Transverse colon (tissue), 4 donors: ENCODE data around the gene SYCE3. TPM values are rescaled to one million over a fixed set of nuclear protein-coding genes. Genes with fewer than 3 reads are reported as not detected.

ENCODE experiments used
- DNase-seq: peaks from one replicate; pipeline ENCODE4 v3.0.0-alpha.2; 2019
- H3K27ac ChIP-seq, 4 donors: fragments of 200-600 bp; sonication (generic); 2 replicates each; pipeline ENCODE4 v1.5.1; 2016 to 2018; ENCODE audit warnings: inconsistent platforms in 4 of 4
- H3K27me3 ChIP-seq: fragments of 200-600 bp; sonication (generic); 2 replicates; pipeline ENCODE4 v1.5.1; 2017; ENCODE audit warnings: inconsistent platforms
- H3K36me3 ChIP-seq, 4 donors: fragments of 200-600 bp; sonication (generic); 2 replicates each; pipeline ENCODE4 v1.5.1; 2017 to 2019; ENCODE audit warnings: inconsistent platforms in 4 of 4
- H3K4me1 ChIP-seq, 4 donors: fragments of 200-600 bp; sonication (generic); 2 replicates each; pipeline ENCODE4 v1.5.1; 2017 to 2020; ENCODE audit warnings: inconsistent platforms in 4 of 4
- H3K4me3 ChIP-seq, 4 donors: fragments of 200-600 bp; sonication (generic); 1 replicate in 1 of 4; 2 replicates in 3 of 4; pipeline versions ENCODE4 v1.5.1 to v1.6.1; 2017 to 2019; ENCODE audit warnings: inconsistent platforms in 4 of 4
- H3K9me3 ChIP-seq, 2 donors: fragments of 200-600 bp; sonication (generic); 2 replicates each; pipeline ENCODE4 v1.5.1; 2017 to 2019; ENCODE audit warnings: inconsistent platforms in 2 of 2
- CTCF ChIP-seq, 5 experiments: fragments of 200-600 bp in 3 of 5; fragments of 450-650 bp in 2 of 5; sonication (generic) in 3 of 5; IDR thresholded peaks; 1 replicate in 2 of 5; 2 replicates in 3 of 5; pipeline ENCODE4 v1.5.1; 2016 to 2017; ENCODE audit warnings: antibody characterized with exemption in 5 of 5, inconsistent platforms in 3 of 5, mild to moderate bottlenecking in 2 of 5, moderate library complexity in 1 of 5
- EP300 ChIP-seq: sonication (generic); formaldehyde crosslinking; IDR thresholded peaks from one replicate; pipeline ENCODE4 v1.6.1; 2017; ENCODE audit warnings: antibody characterized with exemption, low read depth
- POLR2A ChIP-seq: fragments of 450-650 bp; IDR thresholded peaks from one replicate; pipeline ENCODE4 v1.6.1; 2016; ENCODE audit warnings: antibody characterized with exemption, mild to moderate bottlenecking, moderate library complexity
- POLR2AphosphoS5 ChIP-seq, 3 donors: sonication (generic); formaldehyde crosslinking; IDR thresholded peaks; one replicate each; pipeline ENCODE4 v1.6.1; 2016; ENCODE audit warnings: antibody characterized with exemption in 3 of 3
- WGBS, 2 donors: methylation state at CpG; one replicate each; pipeline ENCODE4 v1.1.5; 2018; ENCODE audit warnings: low coverage in 1 of 2; 5-methylcytosine and 5-hydroxymethylcytosine counted together
- in situ Hi-C, 4 donors: fragments of 200-750 bp; cut with MboI; loops; one replicate each; pipeline versions ENCODE4 v1.15.0 to v1.15.1; 2017; ENCODE audit warnings: low sequenced_read_pairs in 3 of 4, low pct_ligation_motif_present in 1 of 4, low pct_unique_long_range_greater_than_20kb in 1 of 4
- intact Hi-C: fragments of 100-400 bp; cut with DNase I; formaldehyde crosslinking; loops from one replicate; pipeline ENCODE4 v1.15.1; 2023; ENCODE audit warnings: low total_unique reads
- total RNA-seq, 4 donors: library from RNA; depleted of rRNA; stranded (reverse); fragments of >200 nt; gene quantifications; one replicate each; pipeline ENCODE4 v1.1.0, GENCODE V29; 2016

SYCE3 gene
- total RNA-seq, 4 donors from 2014 or later = not detected

GRCh38 chr22:50528682-50529415, 33.9 kb downstream of the SYCE3 start:
- peaks cover 20 to 69% (median 53%) of the 10 kb centered on the region in 4 donors for H3K4me1 ChIP-seq
- no peaks in the 10 kb centered on the region for H3K36me3 ChIP-seq
- in situ Hi-C loops (no loop called here), intact Hi-C loops (no loop called here)
- H3K9me3 ChIP-seq = no peaks in the 10 kb centered on the region
- peaks cover 5% of the 10 kb centered on the region for H3K27me3 ChIP-seq
- peak overlapping the region; percentile 94 to 99 (median 96) for H3K27ac ChIP-seq
- WGBS, 2 donors = 58% methylated on average over 13 of the region's 15 CpGs; no CpG with 5 or more reads in 1 of the 2 donors
- DNase-seq = peak; percentile 26
- peak overlapping the region in 3 of 4 donors; percentile 42 to 60 (median 48) for H3K4me3 ChIP-seq
- TF ChIP-seq CTCF (IDR thresholded peaks at IDR 0.05) (no peak), POLR2A (no peak), POLR2AphosphoS5 (IDR thresholded peaks at IDR 0.05) (peak in 1 of 3 donors; percentile 7), EP300 (no peak)

GRCh38 chr22:50527921-50528681, 34.6 kb downstream of the SYCE3 start:
- H3K36me3 ChIP-seq = peaks cover 0 to 3% (median 0%) of the 10 kb centered on the region in 4 donors
- no peak overlapping the region for H3K4me3 ChIP-seq
- DNase-seq = no peak
- no peaks in the 10 kb centered on the region for H3K9me3 ChIP-seq
- peak overlapping the region; percentile 94 to 99 (median 98) for H3K27ac ChIP-seq
- 85 to 92% methylated on average over 9 to 18 of the region's 18 CpGs for WGBS, 2 donors
- no peaks in the 10 kb centered on the region for H3K27me3 ChIP-seq
- in situ Hi-C loops = no loop called here
- intact Hi-C loops = no loop called here
- TF ChIP-seq POLR2A (no peak), POLR2AphosphoS5 (IDR thresholded peaks at IDR 0.05) (no peak), EP300 (no peak), CTCF (IDR thresholded peaks at IDR 0.05) (no peak)
- peaks cover 21 to 74% (median 60%) of the 10 kb centered on the region in 4 donors for H3K4me1 ChIP-seq

GRCh38 chr22:50526834-50527801, 35.6 kb downstream of the SYCE3 start:
- Histone ChIP-seq H3K36me3 (peaks cover 0 to 11% (median 0%) of the 10 kb centered on the region in 4 donors), H3K9me3 (no peaks in the 10 kb centered on the region), H3K4me1 (peaks cover 15 to 66% (median 56%) of the 10 kb centered on the region in 4 donors), H3K27me3 (no peaks in the 10 kb centered on the region), H3K27ac (peak overlapping the region; percentile 95 to 99 (median 98)), H3K4me3 (peak overlapping the region; percentile 58 to 86 (median 74))
- WGBS, 2 donors = 54% methylated on average over 29 of the region's 29 CpGs; no CpG with 5 or more reads in 1 of the 2 donors
- intact Hi-C loops (no loop called here), in situ Hi-C loops (no loop called here)
- peak; percentile 74 for DNase-seq
- no peak for TF ChIP-seq EP300
- TF ChIP-seq POLR2A = peak; percentile 12
- peak in 2 of 3 donors; percentile 44 to 59 for TF ChIP-seq POLR2AphosphoS5 (IDR thresholded peaks at IDR 0.05)
- no peak for TF ChIP-seq CTCF (IDR thresholded peaks at IDR 0.05)
